ENCODE data around the gene BCAS3. TPM values are rescaled to one million over a fixed set of nuclear protein-coding genes. Genes with fewer than 3 reads are reported as not detected.

The BCAS3 gene
- total and polyA plus RNA-seq, 10 donors = 3.7 to 56.0 (median 42.3) TPM

GRCh38 chr17:61227866-61228265 is 550.2 kb downstream of the BCAS3 start:
- H3K4me1 ChIP-seq = peaks cover 0 to 9% (median under 1%) of the 10 kb centered on the region in 6 donors
- no peak overlapping the region for H3K27ac ChIP-seq
- no peak overlapping the region for H3K4me3 ChIP-seq
- no peaks in the 10 kb centered on the region for H3K36me3 ChIP-seq
- no peaks in the 10 kb centered on the region for H3K9me3 ChIP-seq
- intact Hi-C loops (cut with DNase I; ENCODE audit: low total_unique reads) = no loop called here
- TF ChIP-seq CTCF (IDR thresholded peaks at IDR 0.05 in 8 of 11, conservative IDR thresholded peaks at IDR 0.05 in 3 of 11) (no peak), POLR2A (IDR thresholded peaks at IDR 0.05) (no peak), POLR2AphosphoS5 (IDR thresholded peaks at IDR 0.05) (no peak)
- DNase-seq = no peak
- H3K27me3 ChIP-seq (replicated peaks in 1 of 7) = no peaks in the 10 kb centered on the region

- no peak overlapping the region for H3K4me3 ChIP-seq
- intact Hi-C loops (cut with DNase I; ENCODE audit: low total_unique reads) = no loop called here
- no peaks in the 10 kb centered on the region for H3K36me3 ChIP-seq
- DNase-seq = no peak
- WGBS, 5 donors = 82 to 97% (median 89%) methylated on average over 2 of the region's 2 CpGs
- H3K9me3 ChIP-seq = no peaks in the 10 kb centered on the region
- H3K27ac ChIP-seq = no peak overlapping the region
- H3K27me3 ChIP-seq (replicated peaks in 1 of 7) = no peaks in the 10 kb centered on the region
- no peak for TF ChIP-seq CTCF (IDR thresholded peaks at IDR 0.05 in 8 of 11, conservative IDR thresholded peaks at IDR 0.05 in 3 of 11)
- no peak for TF ChIP-seq POLR2A (IDR thresholded peaks at IDR 0.05)
- TF ChIP-seq POLR2AphosphoS5 (IDR thresholded peaks at IDR 0.05) = no peak
- H3K4me1 ChIP-seq = peaks cover 0 to 10% (median 3%) of the 10 kb centered on the region in 6 donors
Measured at GRCh38 chr17:61230461-61230860, 552.8 kb downstream of the BCAS3 start.

GRCh38 chr17:61230972-61231820 is 553.5 kb downstream of the BCAS3 start:
- H3K36me3 ChIP-seq = no peaks in the 10 kb centered on the region
- H3K27ac ChIP-seq = no peak overlapping the region
- intact Hi-C loops (cut with DNase I; ENCODE audit: low total_unique reads) = no loop called here
- H3K4me3 ChIP-seq = no peak overlapping the region
- DNase-seq = no peak
- 80 to 87% (median 82%) methylated on average over 4 of the region's 4 CpGs for WGBS, 5 donors
- no peaks in the 10 kb centered on the region for H3K27me3 ChIP-seq (replicated peaks in 1 of 7)
- TF ChIP-seq POLR2AphosphoS5 (IDR thresholded peaks at IDR 0.05) (no peak), POLR2A (IDR thresholded peaks at IDR 0.05) (no peak), CTCF (IDR thresholded peaks at IDR 0.05 in 8 of 11, conservative IDR thresholded peaks at IDR 0.05 in 3 of 11) (no peak)
- H3K9me3 ChIP-seq = no peaks in the 10 kb centered on the region
- H3K4me1 ChIP-seq = peaks cover 0 to 10% (median 3%) of the 10 kb centered on the region in 6 donors

- intact Hi-C loops (cut with DNase I; ENCODE audit: low total_unique reads) = no loop called here
- Histone ChIP-seq H3K4me1 (peaks cover 0 to 10% (median 3%) of the 10 kb centered on the region in 6 donors), H3K27me3 (replicated peaks in 1 of 7) (no peaks in the 10 kb centered on the region), H3K9me3 (peaks cover 0 to 5% (median 0%) of the 10 kb centered on the region in 8 donors), H3K27ac (no peak overlapping the region), H3K4me3 (no peak overlapping the region), H3K36me3 (no peaks in the 10 kb centered on the region)
- 89 to 98% (median 94%) methylated on average over 3 of the region's 3 CpGs for WGBS, 5 donors
- no peak for DNase-seq
- TF ChIP-seq POLR2AphosphoS5 (IDR thresholded peaks at IDR 0.05) (no peak), CTCF (IDR thresholded peaks at IDR 0.05 in 8 of 11, conservative IDR thresholded peaks at IDR 0.05 in 3 of 11) (no peak), POLR2A (IDR thresholded peaks at IDR 0.05) (no peak)
Measured at GRCh38 chr17:61232871-61233270, 555.2 kb downstream of the BCAS3 start.

Data from spleen (tissue), 11 donors.